Adrenal gland (tissue), 5 donors: ENCODE data around the gene HES5.

Source experiments
- CTCF ChIP-seq, 6 experiments: fragments of 450-650 bp in 4 of 6; fragments of 200-600 bp in 2 of 6; sonication (generic) in 1 of 6; IDR thresholded peaks; 1 replicate in 5 of 6; 2 replicates in 1 of 6; pipeline versions ENCODE4 v1.5.1 to v1.8.0; 2016 to 2021; ENCODE audit warnings: antibody characterized with exemption in 6 of 6, mild to moderate bottlenecking in 2 of 6, moderate library complexity in 1 of 6
- POLR2A ChIP-seq, 2 donors: fragments of 450-650 bp; IDR thresholded peaks; one replicate each; pipeline ENCODE4 v1.6.1; 2017; ENCODE audit warnings: antibody characterized with exemption in 2 of 2, mild to moderate bottlenecking in 2 of 2, moderate library complexity in 1 of 2
- donor health status: DM: no; HTN: no; CAD: no.

GRCh38 chr1:2534315-2534686, 4.2 kb upstream of the HES5 start:
- TF ChIP-seq CTCF (IDR thresholded peaks at IDR 0.05) (no peak), POLR2A (IDR thresholded peaks at IDR 0.05) (no peak)
